NT2/D1 (cell line): ENCODE results near the gene MAK.

Experiments
- SUZ12 ChIP-seq: IDR thresholded peaks from 2 replicates; pipeline ENCODE4 v1.6.1; 2011; ENCODE audit not compliant: insufficient read length, insufficient read depth; ENCODE audit errors: extremely low read depth
- YY1 ChIP-seq: IDR thresholded peaks from 2 replicates; pipeline ENCODE4 v1.6.1; 2011; ENCODE audit not compliant: insufficient read length, insufficient read depth

DNA sequence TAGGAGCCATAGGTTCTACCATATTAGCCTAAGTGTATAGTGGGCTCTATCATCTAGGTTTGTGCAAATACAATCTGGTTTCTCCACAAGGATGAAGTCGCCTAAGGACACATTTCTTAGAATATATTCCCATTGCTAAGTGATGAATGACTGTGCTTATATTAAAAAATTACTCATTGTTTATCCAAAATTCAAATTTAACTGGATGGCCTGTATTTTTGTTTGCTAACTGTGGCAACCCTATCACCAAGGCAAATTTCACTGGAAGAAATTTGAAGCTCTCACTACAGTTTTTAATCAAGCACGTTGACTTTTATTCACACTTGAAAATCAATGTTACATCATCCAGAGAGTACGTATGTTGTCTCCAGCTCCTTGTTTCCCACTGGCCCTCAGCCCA is 29.6 kb upstream of the MAK start:
- TF ChIP-seq YY1 (no peak), SUZ12 (no peak)
